K562 treated with DMSO at 1 percent for 12 hours (cell line): ENCODE results near the gene ROMO1. TPM values are rescaled to one million over a fixed set of nuclear protein-coding genes. Genes with fewer than 3 reads are reported as not detected.

Experiments used
- total RNA-seq: library from RNA; unstranded; fragments of 300-600 nt; gene quantifications from 2 replicates; pipeline ENCODE4 v1.2.3, GENCODE V29; 2022; ENCODE audit not compliant: insufficient read depth

The ROMO1 gene
- total RNA-seq: 216 and 536 TPM in 2 replicates

GRCh38 chr20:35699127-35699956 lies at the start of gene ROMO1, which contains the start of gene NFS1:
Gene ROMO1, plus strand, starts transcription at chr20:35699405. Its CDS starts 228 bp downstream, at chr20:35699633.
Gene NFS1, minus strand, starts transcription at chr20:35699352. Its CDS starts 64 bp downstream, at chr20:35699288.

GRCh38 chr20:35664466-35665206 lies 34.6 kb upstream of the ROMO1 start, which contains the start of the genes CPNE1 and RBM12:
Gene CPNE1, minus strand, starts transcription at chr20:35664900. Its CDS starts 31,977 bp downstream, at chr20:35632923.
Gene RBM12, minus strand, starts transcription at chr20:35664900. Its CDS starts 9,578 bp downstream, at chr20:35655322.

GRCh38 chr20:35741892-35742740 lies 42.9 kb downstream of the ROMO1 start, which contains the start of gene RBM39:
Gene RBM39, minus strand, starts transcription at chr20:35742260. Its CDS starts 1,386 bp downstream, at chr20:35740874.

Other genes with a start within 250 kb of the ROMO1 start
- gene CEP250, start 243.8 kb upstream of the ROMO1 start, total RNA-seq: 3.7 and 28.4 TPM in 2 replicates
- gene C20orf173, start 169.8 kb upstream of the ROMO1 start, total RNA-seq: not detected in 2 replicates
- 366 and 377 TPM in 2 replicates for gene ERGIC3, start 157.3 kb upstream of the ROMO1 start, total RNA-seq
- 4.8 and 6.1 TPM in 2 replicates for gene SPAG4, start 83.6 kb upstream of the ROMO1 start, total RNA-seq
- 108 and 148 TPM in 2 replicates for gene CPNE1, start 34.5 kb upstream of the ROMO1 start, total RNA-seq
- 13.9 and 40.7 TPM in 2 replicates for gene RBM12, start 34.5 kb upstream of the ROMO1 start, total RNA-seq
- gene NFS1, start 53 bp upstream of the ROMO1 start, total RNA-seq: 33.3 and 40.4 TPM in 2 replicates
- gene RBM39, start 42.9 kb downstream of the ROMO1 start, total RNA-seq: 87.3 and 240 TPM in 2 replicates
- 20.1 and 44.5 TPM in 2 replicates for gene PHF20, start 72.6 kb downstream of the ROMO1 start, total RNA-seq